HepG2 (cell line): ENCODE data around the gene ABCC10. TPM values are rescaled to one million over a fixed set of nuclear protein-coding genes. Genes with fewer than 3 reads are reported as not detected.

ENCODE experiments used
- ADNP ChIP-seq: sonication (generic); formaldehyde crosslinking; IDR thresholded peaks from 2 replicates; pipeline ENCODE4 v1.4.0; 2020; ENCODE audit warnings: missing genetic modification reagents
- ARID4A ChIP-seq: sonication (generic); formaldehyde crosslinking; IDR thresholded peaks from 2 replicates; pipeline ENCODE4 v1.5.0; 2020; ENCODE audit warnings: mild to moderate bottlenecking, missing genetic modification reagents, borderline replicate concordance
- CCDC6 ChIP-seq: sonication (generic); formaldehyde crosslinking; IDR thresholded peaks from 2 replicates; pipeline ENCODE4 v1.8.1; 2022; ENCODE audit warnings: mild to moderate bottlenecking, missing genetic modification reagents, moderate library complexity
- EHMT2 ChIP-seq: fragments of 200-600 bp; sonication (generic); IDR thresholded peaks from 2 replicates; pipeline ENCODE4 v1.7.0; 2017; ENCODE audit warnings: antibody characterized with exemption, low read depth, low read length, borderline replicate concordance
- IRF9 ChIP-seq: sonication (generic); formaldehyde crosslinking; IDR thresholded peaks from 2 replicates; pipeline ENCODE4 v1.8.0; 2022; ENCODE audit warnings: missing genetic modification reagents, mild to moderate bottlenecking, borderline replicate concordance
- MIER3 ChIP-seq: IDR thresholded peaks from 2 replicates; pipeline ENCODE4 v1.6.1; 2016; ENCODE audit warnings: missing compliant biosample characterization, borderline replicate concordance
- MYC ChIP-seq: sonication (generic); formaldehyde crosslinking; IDR thresholded peaks from 2 replicates; pipeline ENCODE4 v1.9.0; 2021; ENCODE audit warnings: missing genetic modification reagents, borderline replicate concordance
- NR2F6 ChIP-seq, 2 experiments: IDR thresholded peaks; 2 replicates each; pipeline ENCODE4 v1.6.1; 2016; ENCODE audit warnings: antibody characterized with exemption in 1 of 2, mild to moderate bottlenecking in 1 of 2
- PATZ1 ChIP-seq: sonication (generic); formaldehyde crosslinking; IDR thresholded peaks from 2 replicates; pipeline ENCODE4 v1.4.0; 2020; ENCODE audit warnings: missing genetic modification reagents
- TAF15 ChIP-seq: fragments of 200-400 bp; formaldehyde crosslinking; IDR thresholded peaks from one replicate; pipeline ENCODE4 v1.6.1; 2018; ENCODE audit warnings: mild to moderate bottlenecking, low read depth, low read length; ENCODE audit not compliant: poor library complexity, severe bottlenecking
- TBP ChIP-seq: sonication (generic); formaldehyde crosslinking; IDR thresholded peaks from 2 replicates; pipeline ENCODE4 v1.5.0; 2020; ENCODE audit warnings: missing genetic modification reagents
- TRIM24 ChIP-seq: sonication (generic); formaldehyde crosslinking; IDR thresholded peaks from 2 replicates; pipeline ENCODE4 v1.8.0; 2022; ENCODE audit warnings: mild to moderate bottlenecking, missing genetic modification reagents
- ZBTB7A ChIP-seq: sonication (generic); formaldehyde crosslinking; IDR thresholded peaks from 2 replicates; pipeline ENCODE4 v1.8.0; 2022; ENCODE audit warnings: mild to moderate bottlenecking, missing genetic modification reagents
- ZFP91 ChIP-seq: sonication (generic); formaldehyde crosslinking; IDR thresholded peaks from 2 replicates; pipeline ENCODE4 v1.9.0; 2022; ENCODE audit warnings: missing genetic modification reagents, mild to moderate bottlenecking, borderline replicate concordance
- ZNF251 ChIP-seq: sonication (generic); formaldehyde crosslinking; IDR thresholded peaks from 2 replicates; pipeline ENCODE4 v1.9.0; 2021; ENCODE audit warnings: mild to moderate bottlenecking, missing genetic modification reagents
- ZNF331 ChIP-seq: sonication (generic); formaldehyde crosslinking; IDR thresholded peaks from 2 replicates; pipeline ENCODE4 v1.4.0; 2020; ENCODE audit warnings: missing genetic modification reagents
- ZNF816 ChIP-seq: sonication (generic); formaldehyde crosslinking; IDR thresholded peaks from 2 replicates; pipeline ENCODE4 v1.8.0; 2022; ENCODE audit warnings: missing genetic modification reagents, mild to moderate bottlenecking, borderline replicate concordance
- polyA plus RNA-seq, 8 experiments: library from polyadenylated mRNA; depleted of rRNA in 3 of 8; stranded (reverse) in 7 of 8; unstranded in 1 of 8; fragments of >200 nt; fragmentation: Illumina TruSeq in 4 of 8; extraction: Trizol in 4 of 8; gene quantifications; 2 replicates each; pipeline versions ENCODE4 v1.2.1 to v1.2.3, GENCODE V29; 2011 to 2016; ENCODE audit warnings: low read depth in 4 of 8, missing spikeins in 1 of 8, mixed read lengths in 1 of 8; ENCODE audit not compliant: insufficient read depth in 1 of 8
- total RNA-seq, 5 experiments: library from RNA; depleted of rRNA; stranded (reverse); fragments of >200 nt; fragmentation: Illumina TruSeq; extraction: Trizol; gene quantifications; 2 replicates each; pipeline ENCODE4 v1.2.3, GENCODE V29; 2016; ENCODE audit warnings: low read depth in 1 of 5

Gene ABCC10
- total and polyA plus RNA-seq, 2 of the 13 experiments (the other 11 are each of a cell fraction or from before 2014, with no cell fraction given): 16.0 to 24.3 TPM

GRCh38 chr6:43477235-43478007 lies 50.1 kb downstream of the ABCC10 start, which contains the start of gene TJAP1 (continued):
- TF ChIP-seq MYC (CRISPR knock-in tag) (peak; percentile 72; the same call in 1 of the 2 replicates), ZNF816 (peak; percentile 75; the same call in 1 of the 2 replicates), ZFP91 (peak; percentile 77), EHMT2 (no peak), TRIM24 (CRISPR knock-in tag) (no peak), ARID4A (CRISPR knock-in tag) (peak; percentile 88), TAF15 (peak; percentile 88), ZBTB7A (CRISPR knock-in tag) (peak; percentile 55; the same call in 1 of the 2 replicates), PATZ1 (CRISPR knock-in tag) (peak; percentile 71), MIER3 (CRISPR knock-in tag) (peak; percentile 43; the same call in 1 of the 2 replicates), NR2F6 (IDR thresholded peaks at IDR 0.05) (no peak), NR2F6 (CRISPR knock-in tag; IDR thresholded peaks at IDR 0.05) (0 out of 2 replicates have a peak, but pooled peaks have one; percentile 10), TBP (no peak), IRF9 (0 out of 2 replicates have a peak, but pooled peaks have one; percentile 4), ZNF331 (CRISPR knock-in tag) (peak; percentile 59; the same call in 1 of the 2 replicates), ZNF251 (CRISPR knock-in tag) (0 out of 2 replicates have a peak, but pooled peaks have one; percentile 53), ADNP (CRISPR knock-in tag) (0 out of 2 replicates have a peak, but pooled peaks have one; percentile 18), CCDC6 (CRISPR knock-in tag) (peak; percentile 83; the same call in 1 of the 2 replicates)
